Hematopoietic multipotent progenitor cell treated with erythropoietin and hydrocortisone succinate and interleukin-3 and kit ligand, for 17 days (in vitro differentiated cells): ENCODE measurements around the gene CTBP2.

Experiments used
- DNase-seq: peaks from one replicate; pipeline ENCODE4 v3.0.0-alpha.2; 2015; ENCODE audit warnings: low spot score

Gene CTBP2

DNA sequence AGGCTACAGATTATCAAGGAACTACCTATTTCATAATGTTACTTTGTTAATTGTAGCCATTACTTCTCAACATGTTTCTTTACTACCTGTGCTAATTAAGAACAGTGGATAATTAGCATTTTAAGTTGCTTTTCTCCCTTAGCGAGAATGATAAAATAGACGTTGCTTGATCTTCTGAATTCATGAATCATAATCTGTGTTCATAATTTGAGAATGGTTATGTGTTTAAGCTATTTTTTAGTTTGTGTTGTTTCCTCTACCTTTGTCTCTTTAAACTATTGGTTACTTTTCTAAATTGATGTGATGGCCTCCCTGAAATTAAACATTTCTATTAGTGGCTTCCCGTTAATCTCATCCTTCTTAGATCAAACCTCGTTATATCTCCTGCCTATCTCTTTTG, 218.5 kb downstream of the CTBP2 start, which contains the start of gene ZRANB1:
Gene ZRANB1 (plus strand): TSS at position 301 of the 400 bp plus-strand sequence. CDS start 371 bp downstream, outside the sequence.
- DNase-seq, result no peak

GRCh38 chr10:124939290-124939689, 221.1 kb downstream of the CTBP2 start:
- no peak for DNase-seq

- no peak for DNase-seq
Measured at GRCh38 chr10:124936813-124937212, 223.6 kb downstream of the CTBP2 start.

DNA sequence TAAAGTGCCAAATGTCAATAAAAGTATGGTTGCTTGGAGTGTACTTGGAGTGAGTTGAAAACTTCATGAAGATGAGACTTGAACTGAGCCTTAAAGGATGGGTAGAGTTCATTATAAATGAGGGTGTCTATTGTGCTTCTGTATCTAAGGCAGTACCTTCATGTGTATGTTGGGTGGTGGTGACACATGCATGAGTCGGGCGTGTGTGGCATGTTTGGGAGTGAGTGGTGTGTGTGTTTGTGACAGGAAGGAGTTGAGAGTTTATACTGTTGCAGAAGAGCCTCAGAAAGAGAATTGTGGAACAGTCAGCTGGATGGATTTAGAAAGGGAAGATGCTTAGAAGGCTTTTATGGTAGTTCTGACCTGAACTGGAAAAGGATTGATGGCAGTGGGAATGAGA, 224.4 kb downstream of the CTBP2 start:
- no peak for DNase-seq
